Smooth muscle cell (in vitro differentiated cells): Measurements from ENCODE around the gene CRP. TPM values are rescaled to one million over a fixed set of nuclear protein-coding genes. Genes with fewer than 3 reads are reported as not detected.

Source experiments
- DNase-seq: peaks from one replicate; lab custom pipeline; 2025; ENCODE audit not compliant: unreplicated experiment; lab: John Stamatoyannopoulos, UW
- H2AFZ ChIP-seq: fragments of 200-600 bp; sonication (generic); 2 replicates; pipeline ENCODE4 v1.6.0; 2016; ENCODE audit warnings: antibody characterized with exemption, low read depth, mild to moderate bottlenecking
- H3F3A ChIP-seq: fragments of 200-600 bp; sonication (generic); 2 replicates; pipeline ENCODE4 v1.6.0; 2017; ENCODE audit warnings: antibody characterized with exemption, low read depth
- H3K27ac ChIP-seq: fragments of 200-600 bp; sonication (generic); 2 replicates; pipeline ENCODE4 v1.5.1; 2016; ENCODE audit warnings: low read depth, mild to moderate bottlenecking
- H3K27me3 ChIP-seq: fragments of 200-600 bp; sonication (generic); 2 replicates; pipeline ENCODE4 v1.6.1; 2016; ENCODE audit warnings: low read depth, mild to moderate bottlenecking
- H3K36me3 ChIP-seq: fragments of 200-600 bp; sonication (generic); 2 replicates; pipeline ENCODE4 v1.5.1; 2016; ENCODE audit warnings: low read depth
- H3K4me1 ChIP-seq: fragments of 200-600 bp; sonication (generic); 2 replicates; pipeline ENCODE4 v1.5.1; 2016; ENCODE audit warnings: low read depth
- H3K4me2 ChIP-seq: fragments of 200-600 bp; sonication (generic); 2 replicates; pipeline ENCODE4 v1.6.0; 2016; ENCODE audit warnings: mild to moderate bottlenecking
- H3K4me3 ChIP-seq: fragments of 200-600 bp; sonication (generic); 2 replicates; pipeline ENCODE4 v1.5.1; 2016; ENCODE audit warnings: mild to moderate bottlenecking
- H3K79me2 ChIP-seq: fragments of 200-600 bp; sonication (generic); 2 replicates; pipeline ENCODE4 v1.6.0; 2016; ENCODE audit warnings: low read depth, mild to moderate bottlenecking
- H3K9ac ChIP-seq: fragments of 200-600 bp; sonication (generic); 2 replicates; pipeline ENCODE4 v1.6.0; 2016; ENCODE audit warnings: low read depth
- H3K9me3 ChIP-seq: fragments of 200-600 bp; sonication (generic); replicated peaks from 2 replicates; pipeline ENCODE4 v1.5.1; 2016; ENCODE audit warnings: low read depth
- H4K20me1 ChIP-seq: fragments of 200-600 bp; sonication (generic); 2 replicates; pipeline ENCODE4 v1.6.0; 2016; ENCODE audit warnings: low read depth
- CTCF ChIP-seq: fragments of 200-600 bp; sonication (generic); IDR thresholded peaks from 2 replicates; pipeline ENCODE4 v1.5.1; 2017; ENCODE audit warnings: borderline replicate concordance, mild to moderate bottlenecking, antibody characterized with exemption; ENCODE audit not compliant: insufficient read depth, poor library complexity, severe bottlenecking
- WGBS: methylation state at CpG from one replicate; pipeline ENCODE4 v1.1.7; 2016; ENCODE audit warnings: low lambda C conversion rate; 5-methylcytosine and 5-hydroxymethylcytosine counted together
- polyA plus RNA-seq: library from polyadenylated mRNA; unstranded; fragments of >200 nt; fragmentation: Nextera tagmentation; extraction: Ambion mirVana; gene quantifications from 2 replicates; pipeline ENCODE4 v1.2.1, GENCODE V29; 2016
- total RNA-seq: library from RNA; depleted of rRNA; stranded (reverse); fragments of >200 nt; gene quantifications from 2 replicates; pipeline ENCODE4 v1.2.3, GENCODE V29; 2014

Gene CRP
- total RNA-seq (not detected in 2 replicates), polyA plus RNA-seq (not detected in 2 replicates)

- Histone ChIP-seq H3K4me2 (no peak within 1 kb of the TSS), H3K27me3 (no peaks in the 10 kb centered on the region), H3K36me3 (no peaks in the 10 kb centered on the region), H3K27ac (no peak within 1 kb of the TSS), H3F3A (no peaks in the 10 kb centered on the region), H3K4me3 (no peak within 1 kb of the TSS), H4K20me1 (no peaks in the 10 kb centered on the region), H3K9me3 (no peaks in the 10 kb centered on the region), H3K4me1 (no peaks in the 10 kb centered on the region), H3K9ac (no peak within 1 kb of the TSS), H3K79me2 (no peaks in the 10 kb centered on the region), H2AFZ (no peak within 1 kb of the TSS)
- DNase-seq = no peak
- whole genome bisulfite sequencing = 59% methylated on average over 6 of the region's 6 CpGs
- no peak for TF ChIP-seq CTCF
Measured at GRCh38 chr1:159714529-159714928, at the start of gene CRP. TSS of gene CRP (minus strand) at chr1:159714589. CDS start at chr1:159714485, 104 bp downstream.

GRCh38 chr1:159763686-159764085 is 49.3 kb upstream of the CRP start:
- Histone ChIP-seq H3K27me3 (no peaks in the 10 kb centered on the region), H3F3A (no peaks in the 10 kb centered on the region), H2AFZ (no peak overlapping the region), H3K36me3 (no peaks in the 10 kb centered on the region), H3K4me3 (no peak overlapping the region), H3K9ac (no peak overlapping the region), H3K27ac (no peak overlapping the region), H3K4me2 (no peak overlapping the region), H3K9me3 (no peaks in the 10 kb centered on the region), H3K79me2 (no peaks in the 10 kb centered on the region), H4K20me1 (no peaks in the 10 kb centered on the region), H3K4me1 (no peaks in the 10 kb centered on the region)
- TF ChIP-seq CTCF = no peak
- no peak for DNase-seq
- WGBS = 67% methylated on average over 1 of the region's 1 CpG

- Histone ChIP-seq H3F3A (no peaks in the 10 kb centered on the region), H3K4me2 (no peak overlapping the region), H2AFZ (no peak overlapping the region), H3K79me2 (no peaks in the 10 kb centered on the region), H3K27me3 (no peaks in the 10 kb centered on the region), H3K9me3 (no peaks in the 10 kb centered on the region), H3K9ac (no peak overlapping the region), H3K4me3 (no peak overlapping the region), H3K4me1 (no peaks in the 10 kb centered on the region), H3K27ac (no peak overlapping the region), H3K36me3 (no peaks in the 10 kb centered on the region), H4K20me1 (no peaks in the 10 kb centered on the region)
- DNase-seq = no peak
- TF ChIP-seq CTCF = no peak
Measured at GRCh38 chr1:159756397-159756796, 42.0 kb upstream of the CRP start.

GRCh38 chr1:159755451-159756007 is 41.1 kb upstream of the CRP start:
- H3K36me3 ChIP-seq = no peaks in the 10 kb centered on the region
- no peaks in the 10 kb centered on the region for H3K4me1 ChIP-seq
- WGBS = 75% methylated on average over 3 of the region's 3 CpGs
- H3K79me2 ChIP-seq = no peaks in the 10 kb centered on the region
- no peak for TF ChIP-seq CTCF
- no peaks in the 10 kb centered on the region for H3K9me3 ChIP-seq
- no peak overlapping the region for H3K4me3 ChIP-seq
- H4K20me1 ChIP-seq = no peaks in the 10 kb centered on the region
- no peaks in the 10 kb centered on the region for H3K27me3 ChIP-seq
- no peaks in the 10 kb centered on the region for H3F3A ChIP-seq
- no peak overlapping the region for H3K27ac ChIP-seq
- no peak overlapping the region for H2AFZ ChIP-seq
- no peak for DNase-seq
- no peak overlapping the region for H3K9ac ChIP-seq
- no peak overlapping the region for H3K4me2 ChIP-seq
